SK-N-SH treated with all-trans-retinoic acid at 6 μM for 48 hours (cell line): ENCODE results near the gene SH3TC2.

Experiments
- ESRRG ChIP-seq: fragments of 250-450 bp; sonication (Bioruptor Pico); IDR thresholded peaks from 2 replicates; pipeline ENCODE4 v1.6.1; 2021; ENCODE audit warnings: mild to moderate bottlenecking
- GLIS3 ChIP-seq: fragments of 250-450 bp; sonication (Bioruptor Pico); IDR thresholded peaks from 2 replicates; pipeline ENCODE4 v1.5.0; 2020; ENCODE audit warnings: mild to moderate bottlenecking, moderate library complexity
- RARB ChIP-seq: fragments of 250-450 bp; sonication (Bioruptor Pico); IDR thresholded peaks from 2 replicates; pipeline ENCODE4 v1.8.0; 2021; ENCODE audit warnings: mild to moderate bottlenecking, moderate library complexity
- TOX ChIP-seq: fragments of 250-450 bp; sonication (Bioruptor Pico); IDR thresholded peaks from 2 replicates; pipeline ENCODE4 v1.8.0; 2021; ENCODE audit warnings: mild to moderate bottlenecking, moderate library complexity, borderline replicate concordance
- TF ChIP-seq, protein P1 (sequence below): fragments of 250-450 bp; sonication (Bioruptor Pico); IDR thresholded peaks from 2 replicates; pipeline ENCODE4 v1.8.0; 2020; ENCODE audit warnings: mild to moderate bottlenecking, moderate library complexity, borderline replicate concordance
- TF ChIP-seq, protein P2 (sequence below): fragments of 250-450 bp; sonication (Bioruptor Pico); IDR thresholded peaks from 2 replicates; pipeline ENCODE4 v1.5.1; 2020; ENCODE audit warnings: low read depth, mild to moderate bottlenecking, moderate library complexity

- TF ChIP-seq, protein P1, sequence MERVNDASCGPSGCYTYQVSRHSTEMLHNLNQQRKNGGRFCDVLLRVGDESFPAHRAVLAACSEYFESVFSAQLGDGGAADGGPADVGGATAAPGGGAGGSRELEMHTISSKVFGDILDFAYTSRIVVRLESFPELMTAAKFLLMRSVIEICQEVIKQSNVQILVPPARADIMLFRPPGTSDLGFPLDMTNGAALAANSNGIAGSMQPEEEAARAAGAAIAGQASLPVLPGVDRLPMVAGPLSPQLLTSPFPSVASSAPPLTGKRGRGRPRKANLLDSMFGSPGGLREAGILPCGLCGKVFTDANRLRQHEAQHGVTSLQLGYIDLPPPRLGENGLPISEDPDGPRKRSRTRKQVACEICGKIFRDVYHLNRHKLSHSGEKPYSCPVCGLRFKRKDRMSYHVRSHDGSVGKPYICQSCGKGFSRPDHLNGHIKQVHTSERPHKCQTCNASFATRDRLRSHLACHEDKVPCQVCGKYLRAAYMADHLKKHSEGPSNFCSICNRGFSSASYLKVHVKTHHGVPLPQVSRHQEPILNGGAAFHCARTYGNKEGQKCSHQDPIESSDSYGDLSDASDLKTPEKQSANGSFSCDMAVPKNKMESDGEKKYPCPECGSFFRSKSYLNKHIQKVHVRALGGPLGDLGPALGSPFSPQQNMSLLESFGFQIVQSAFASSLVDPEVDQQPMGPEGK: no peak
- no peak for TF ChIP-seq ESRRG
- TF ChIP-seq, protein P2, sequence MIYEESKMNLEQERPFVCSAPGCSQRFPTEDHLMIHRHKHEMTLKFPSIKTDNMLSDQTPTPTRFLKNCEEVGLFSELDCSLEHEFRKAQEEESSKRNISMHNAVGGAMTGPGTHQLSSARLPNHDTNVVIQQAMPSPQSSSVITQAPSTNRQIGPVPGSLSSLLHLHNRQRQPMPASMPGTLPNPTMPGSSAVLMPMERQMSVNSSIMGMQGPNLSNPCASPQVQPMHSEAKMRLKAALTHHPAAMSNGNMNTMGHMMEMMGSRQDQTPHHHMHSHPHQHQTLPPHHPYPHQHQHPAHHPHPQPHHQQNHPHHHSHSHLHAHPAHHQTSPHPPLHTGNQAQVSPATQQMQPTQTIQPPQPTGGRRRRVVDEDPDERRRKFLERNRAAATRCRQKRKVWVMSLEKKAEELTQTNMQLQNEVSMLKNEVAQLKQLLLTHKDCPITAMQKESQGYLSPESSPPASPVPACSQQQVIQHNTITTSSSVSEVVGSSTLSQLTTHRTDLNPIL (CRISPR knock-in tag): no peak
- TF ChIP-seq RARB: no peak
- TF ChIP-seq GLIS3: no peak
- TF ChIP-seq TOX: no peak
Observed at GRCh38 chr5:149054416-149054815, 8.4 kb downstream of the SH3TC2 start.
